D721Med (cell line): ENCODE results near the gene LSM4.

Experiments
- DNase-seq: peaks from one replicate; pipeline ENCODE4 v3.0.0; 2011; ENCODE audit warnings: low spot score; ENCODE audit not compliant: insufficient read length
- FAIRE-seq: peaks from 2 replicates; lab custom pipeline; 2011; peaks lifted over from hg19 to GRCh38; lab: Jason Lieb, UNC
- CTCF ChIP-seq: IDR thresholded peaks from 2 replicates; pipeline ENCODE4 v1.5.1; 2012; ENCODE audit warnings: mild to moderate bottlenecking, control low read depth; ENCODE audit not compliant: insufficient read depth; ENCODE audit errors: missing control alignments

Gene LSM4

GRCh38 chr19:18348171-18348570 is 25.3 kb upstream of the LSM4 start:
- DNase-seq (no peak), FAIRE-seq (no peak)
- no peak for TF ChIP-seq CTCF

GRCh38 chr19:18346091-18346490 is 23.2 kb upstream of the LSM4 start:
- no peak for TF ChIP-seq CTCF
- DNase-seq (no peak), FAIRE-seq (no peak)

GRCh38 chr19:18345296-18345695 is 22.4 kb upstream of the LSM4 start:
- TF ChIP-seq CTCF = no peak
- DNase-seq (no peak), FAIRE-seq (no peak)

- no peak for TF ChIP-seq CTCF
- DNase-seq = no peak
- FAIRE-seq = no peak
Measured at GRCh38 chr19:18344582-18344950, 21.7 kb upstream of the LSM4 start.

- DNase-seq (no peak), FAIRE-seq (no peak)
- TF ChIP-seq CTCF = no peak
Measured at GRCh38 chr19:18342090-18342632, 19.3 kb upstream of the LSM4 start.

- TF ChIP-seq CTCF = no peak
- DNase-seq (no peak), FAIRE-seq (no peak)
Measured at GRCh38 chr19:18340990-18341868, 18.4 kb upstream of the LSM4 start.
